GM06990 (cell line): Measurements from ENCODE around the gene MYRF.

Experiments
- DNase-seq: peaks from one replicate; pipeline ENCODE4 v3.0.0-alpha.2; 2011; ENCODE audit not compliant: insufficient read length; ENCODE audit errors: extremely low read depth
- H3K27me3 ChIP-seq: replicated peaks from 2 replicates; pipeline ENCODE4 v1.6.0; 2011; ENCODE audit warnings: low read length; ENCODE audit not compliant: control insufficient read depth, insufficient read depth
- H3K36me3 ChIP-seq: 2 replicates; pipeline ENCODE4 v1.5.1; 2011; ENCODE audit warnings: low read length; ENCODE audit not compliant: control insufficient read depth, insufficient read depth
- H3K4me3 ChIP-seq: replicated peaks from 2 replicates; pipeline ENCODE4 v1.5.1; 2011; ENCODE audit warnings: low read depth, mild to moderate bottlenecking, control low read depth, low read length
- CTCF ChIP-seq: IDR thresholded peaks from 2 replicates; pipeline ENCODE4 v1.5.1; 2011; ENCODE audit warnings: low read length, control low read depth, mild to moderate bottlenecking, inconsistent platforms; ENCODE audit not compliant: insufficient read depth, poor library complexity, severe bottlenecking

The MYRF gene

GRCh38 chr11:61712846-61713245 is 39.6 kb upstream of the MYRF start:
- Histone ChIP-seq H3K36me3 (no peaks in the 10 kb centered on the region), H3K27me3 (no peaks in the 10 kb centered on the region), H3K4me3 (no peak overlapping the region)
- no peak for DNase-seq
- TF ChIP-seq CTCF, result no peak

- Histone ChIP-seq H3K27me3 (no peaks in the 10 kb centered on the region), H3K36me3 (no peaks in the 10 kb centered on the region), H3K4me3 (no peak overlapping the region)
- DNase-seq, result no peak
- TF ChIP-seq CTCF, result no peak
These were observed 39.0 kb upstream of the MYRF start for GRCh38 chr11:61713464-61713863.

- no peaks in the 10 kb centered on the region for H3K36me3 ChIP-seq
- no peaks in the 10 kb centered on the region for H3K27me3 ChIP-seq
- no peak overlapping the region for H3K4me3 ChIP-seq
- DNase-seq, result no peak
- TF ChIP-seq CTCF, result no peak
These were observed 38.5 kb upstream of the MYRF start for GRCh38 chr11:61713906-61714305.

- H3K4me3 ChIP-seq, result no peak overlapping the region
- no peaks in the 10 kb centered on the region for H3K36me3 ChIP-seq
- no peaks in the 10 kb centered on the region for H3K27me3 ChIP-seq
- no peak for DNase-seq
- no peak for TF ChIP-seq CTCF
These were observed 38.1 kb upstream of the MYRF start for GRCh38 chr11:61714316-61714715.

- H3K27me3 ChIP-seq, result no peaks in the 10 kb centered on the region
- no peak for DNase-seq
- TF ChIP-seq CTCF, result no peak
- H3K36me3 ChIP-seq, result no peaks in the 10 kb centered on the region
- H3K4me3 ChIP-seq, result no peak overlapping the region
These were observed 37.5 kb upstream of the MYRF start for GRCh38 chr11:61714916-61715315.

- Histone ChIP-seq H3K36me3 (no peaks in the 10 kb centered on the region), H3K27me3 (no peaks in the 10 kb centered on the region), H3K4me3 (no peak overlapping the region)
- no peak for DNase-seq
- TF ChIP-seq CTCF, result no peak
These were observed 36.6 kb upstream of the MYRF start for GRCh38 chr11:61715867-61716266.
